ENCODE measurements around the gene P2RY11.

Gene P2RY11

GRCh38 chr19:10093295-10094186 is 18.0 kb upstream of the P2RY11 start:
- no peak for DNase-seq

DNA sequence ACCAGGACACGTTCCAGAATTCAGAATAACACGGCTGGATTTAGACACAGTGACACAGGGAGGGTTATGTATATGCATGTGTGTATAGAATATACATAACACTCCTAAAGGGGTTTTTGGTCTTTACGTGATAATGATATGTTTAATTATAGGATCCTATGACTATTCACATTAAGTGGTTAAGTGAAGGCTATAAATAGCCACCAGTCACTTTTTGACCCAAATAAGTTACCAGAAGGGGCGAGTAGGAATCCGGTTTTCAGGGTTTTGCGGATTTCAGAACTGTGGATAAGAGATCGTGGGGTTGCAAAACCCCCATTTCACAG is 15.9 kb upstream of the P2RY11 start:
- no peak for DNase-seq

DNA sequence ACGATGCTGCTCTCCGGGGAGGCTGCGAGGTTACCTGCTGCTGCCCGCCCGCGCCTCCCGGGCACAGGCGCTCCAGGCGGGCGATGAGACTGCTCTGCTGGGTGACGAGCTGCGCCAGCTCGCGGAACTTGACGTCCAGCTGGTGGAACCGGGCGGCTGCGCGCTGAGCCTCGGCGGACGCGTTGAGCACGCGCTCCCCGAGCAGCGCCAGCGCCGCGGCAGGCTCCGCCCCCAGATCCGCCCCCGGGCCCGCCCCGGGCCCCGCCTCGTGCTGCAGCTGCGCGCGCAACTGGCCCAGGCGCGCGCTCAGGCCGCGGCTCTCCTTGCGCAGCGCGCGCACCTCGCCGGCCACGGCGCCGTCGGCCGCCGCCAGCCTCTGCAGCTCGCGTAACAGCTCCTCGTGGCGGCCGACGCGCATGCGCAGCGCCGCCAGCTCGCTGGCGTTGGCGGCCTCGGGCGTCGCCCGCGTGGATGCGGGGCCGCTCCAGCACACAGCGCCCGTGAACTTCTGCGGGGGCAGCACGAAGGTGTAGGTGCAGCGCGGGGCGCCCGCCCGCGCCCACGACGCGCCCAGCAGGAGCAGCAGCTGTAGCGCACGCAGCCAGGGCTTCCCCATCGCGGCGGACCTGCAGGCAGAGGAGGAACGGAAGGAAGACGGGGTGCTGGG is 15.4 kb upstream of the P2RY11 start:
- DNase-seq, result peak; percentile 93

- DNase-seq, result no peak
Observed at GRCh38 chr19:10096615-10096963, 14.9 kb upstream of the P2RY11 start.

DNA sequence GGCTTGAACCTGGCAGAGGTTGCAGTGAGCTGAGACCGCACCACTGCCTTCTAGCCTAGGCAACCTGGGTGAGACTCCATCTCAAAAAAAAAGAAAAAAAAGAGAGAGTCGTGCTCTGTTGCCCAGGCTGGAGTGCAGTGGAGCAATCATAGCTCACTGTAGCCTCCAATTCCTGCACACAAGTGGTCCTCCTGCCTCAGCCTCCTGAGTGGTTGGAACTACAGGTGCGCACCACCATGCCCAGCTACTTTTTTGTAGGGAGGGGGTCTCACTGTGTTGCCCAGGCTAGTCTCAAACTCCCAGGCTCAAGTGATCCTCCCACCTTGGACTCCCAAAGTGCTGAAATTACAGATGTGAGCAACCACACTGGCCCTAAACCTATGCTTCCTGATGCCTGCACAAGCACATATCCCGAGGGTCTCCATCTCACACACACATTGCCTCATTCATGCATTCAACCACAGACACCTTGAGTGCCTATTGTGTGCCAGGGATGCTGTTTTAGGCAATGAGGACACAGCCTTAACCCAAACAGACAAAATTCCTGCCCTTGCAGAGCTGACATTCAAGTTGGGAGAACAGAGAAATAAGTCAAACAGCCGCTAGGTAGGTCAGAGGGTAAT is 11.2 kb upstream of the P2RY11 start:
- no peak for DNase-seq

- DNase-seq, result no peak
Observed at GRCh38 chr19:10102787-10103236, 8.7 kb upstream of the P2RY11 start.

GRCh38 chr19:10104130-10104513 is 7.4 kb upstream of the P2RY11 start:
- no peak for DNase-seq

- peak; percentile 82 for DNase-seq
Observed at GRCh38 chr19:10104665-10105508, 6.6 kb upstream of the P2RY11 start.

- peak; percentile 88 for DNase-seq
Observed at GRCh38 chr19:10105509-10106099, 5.9 kb upstream of the P2RY11 start.

- peak; percentile 98 for DNase-seq
Observed at GRCh38 chr19:10106100-10106936, 5.2 kb upstream of the P2RY11 start, which contains the start of gene PPAN. TSS of gene PPAN (plus strand) at chr19:10106362. CDS start at chr19:10106395, 33 bp downstream.

GRCh38 chr19:10107254-10107653 is 4.2 kb upstream of the P2RY11 start:
- DNase-seq, result no peak

- no peak for DNase-seq
Observed at GRCh38 chr19:10107817-10108367, 3.6 kb upstream of the P2RY11 start.

DNA sequence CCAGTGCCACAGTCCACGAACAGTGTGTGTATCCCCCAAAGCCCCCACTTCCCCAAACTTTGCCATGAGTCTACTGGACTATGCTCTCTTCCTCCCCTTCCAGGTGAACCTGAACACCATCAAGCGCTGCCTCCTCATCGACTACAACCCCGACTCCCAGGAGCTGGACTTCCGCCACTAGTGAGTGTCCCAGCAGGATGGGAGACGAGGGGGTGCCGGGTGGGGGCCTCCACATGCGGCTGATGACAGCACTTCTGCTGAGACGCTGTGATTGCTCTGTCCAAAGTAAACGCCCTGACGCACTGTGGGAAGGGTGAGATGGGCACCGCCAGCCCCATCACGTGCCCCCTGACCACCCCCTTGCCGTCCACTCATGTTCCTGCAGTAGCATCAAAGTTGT is 2.0 kb upstream of the P2RY11 start:
- no peak for DNase-seq

- no peak for DNase-seq
Observed at GRCh38 chr19:10110076-10110971, 1.2 kb upstream of the P2RY11 start.

GRCh38 chr19:10110972-10111317 is 548 bp upstream of the P2RY11 start:
- no peak for DNase-seq

DNA sequence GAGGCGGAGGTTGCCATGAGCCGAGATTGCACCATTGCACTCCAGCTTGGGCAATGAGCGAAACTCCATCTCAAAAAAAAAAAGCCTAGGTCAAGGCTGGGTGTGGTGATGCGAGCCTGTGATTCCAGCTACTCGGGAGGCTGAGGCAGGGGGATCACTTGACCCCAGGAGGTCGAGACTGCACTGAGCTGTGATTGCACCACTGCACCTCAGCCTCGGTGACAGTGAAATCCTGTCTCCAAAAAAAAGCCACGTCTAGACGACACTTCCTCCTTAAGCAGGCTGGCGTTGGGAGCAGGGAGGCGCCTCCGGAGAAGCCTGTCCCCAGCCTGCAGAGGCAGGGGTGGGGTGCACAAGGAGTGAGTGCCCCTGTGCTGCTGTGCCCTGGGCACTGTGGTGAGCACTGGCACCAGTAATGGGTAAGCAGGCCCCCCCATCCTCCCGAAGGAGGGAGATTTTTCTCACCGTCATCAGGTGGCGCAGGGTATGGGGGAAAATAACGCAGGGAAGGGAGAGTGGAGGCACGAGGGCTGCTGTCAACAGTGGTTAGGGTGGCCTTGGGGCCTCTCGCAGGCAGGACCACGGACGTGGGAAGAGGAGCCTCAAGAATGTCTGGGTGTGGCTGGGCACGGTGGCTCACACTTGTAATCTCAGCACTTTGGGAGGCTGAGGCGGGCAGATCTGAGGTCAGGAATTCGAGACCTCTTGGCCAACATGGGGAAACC is 706 bp downstream of the P2RY11 start:
- DNase-seq, result peak; percentile 82

DNA sequence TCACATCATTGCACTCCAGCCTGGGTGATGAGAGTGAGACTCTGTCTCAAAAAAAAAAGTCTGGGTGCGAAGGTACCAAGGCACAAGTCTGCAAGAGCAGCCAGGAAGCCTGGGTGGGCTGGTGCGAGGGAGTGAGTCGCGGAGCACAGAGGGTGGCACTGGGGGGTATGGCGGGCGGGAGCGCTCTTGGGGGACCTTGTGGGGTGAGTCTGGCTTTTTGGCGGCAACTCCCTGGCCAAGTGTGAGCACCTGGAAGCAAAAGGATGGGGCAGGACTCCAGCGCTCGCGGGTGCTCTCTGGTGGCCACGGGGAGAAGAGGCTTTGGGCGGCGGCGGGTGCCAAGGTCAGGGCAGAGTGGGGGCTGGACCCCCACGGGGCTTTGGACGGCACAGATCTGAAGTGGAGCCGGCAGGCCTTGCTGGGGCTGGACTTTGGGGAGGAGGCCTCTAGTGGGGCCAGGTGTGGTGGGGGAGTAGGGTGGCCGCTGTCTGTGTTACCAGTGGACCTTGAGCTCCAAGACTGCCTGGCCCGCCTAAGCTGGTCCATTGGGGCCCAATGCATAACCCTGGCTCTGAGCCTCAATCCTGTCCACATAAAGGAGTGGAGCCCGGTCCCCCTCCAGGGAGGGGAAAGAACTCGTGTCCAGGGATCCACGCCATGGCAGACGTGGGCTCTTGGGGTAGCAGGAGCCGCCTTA is 1.6 kb downstream of the P2RY11 start:
- DNase-seq, result peak; percentile 83

DNA sequence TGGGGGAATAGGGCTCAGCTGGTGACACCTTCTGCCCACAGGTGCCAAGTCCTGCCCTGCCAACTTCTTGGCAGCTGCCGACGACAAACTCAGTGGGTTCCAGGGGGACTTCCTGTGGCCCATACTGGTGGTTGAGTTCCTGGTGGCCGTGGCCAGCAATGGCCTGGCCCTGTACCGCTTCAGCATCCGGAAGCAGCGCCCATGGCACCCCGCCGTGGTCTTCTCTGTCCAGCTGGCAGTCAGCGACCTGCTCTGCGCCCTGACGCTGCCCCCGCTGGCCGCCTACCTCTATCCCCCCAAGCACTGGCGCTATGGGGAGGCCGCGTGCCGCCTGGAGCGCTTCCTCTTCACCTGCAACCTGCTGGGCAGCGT is 2.1 kb downstream of the P2RY11 start:
- DNase-seq, result peak; percentile 53
